Measurements from ENCODE around the gene SPEF2. TPM values are rescaled to one million over a fixed set of nuclear protein-coding genes. Genes with fewer than 3 reads are reported as not detected.

The SPEF2 gene
- polyA plus RNA-seq, 2 donors = 0.69 to 1.4 TPM

- Histone ChIP-seq H3K27me3 (ENCODE audit: control insufficient read depth in 1 of 2, insufficient read depth in 2 of 2, low read length in 2 of 2) (no peaks in the 10 kb centered on the region), H3K27ac (ENCODE audit: low read depth in 2 of 2, low read length in 1 of 2) (no peak overlapping the region), H3K9me3 (ENCODE audit: control insufficient read depth in 2 of 2, insufficient read depth in 1 of 2, low read depth in 1 of 2, low read length in 1 of 2) (no peaks in the 10 kb centered on the region), H3K4me1 (ENCODE audit: control insufficient read depth in 2 of 2, insufficient read depth in 2 of 2, low read length in 1 of 2) (no peaks in the 10 kb centered on the region), H3K4me3 (ENCODE audit: low read depth in 1 of 2, low read length in 2 of 2) (no peak overlapping the region), H3K36me3 (ENCODE audit: control insufficient read depth in 2 of 2, insufficient read depth in 2 of 2, low read length in 1 of 2) (no peaks in the 10 kb centered on the region)
- 98 to 100% methylated on average over 1 of the region's 1 CpG for WGBS, 2 donors
Measured at GRCh38 chr5:35783551-35783950, 165.9 kb downstream of the SPEF2 start.

- 89 to 93% methylated on average over 4 of the region's 4 CpGs for WGBS, 2 donors
- Histone ChIP-seq H3K4me1 (ENCODE audit: control insufficient read depth in 2 of 2, insufficient read depth in 2 of 2, low read length in 1 of 2) (no peaks in the 10 kb centered on the region), H3K9me3 (ENCODE audit: control insufficient read depth in 2 of 2, insufficient read depth in 1 of 2, low read depth in 1 of 2, low read length in 1 of 2) (no peaks in the 10 kb centered on the region), H3K36me3 (ENCODE audit: control insufficient read depth in 2 of 2, insufficient read depth in 2 of 2, low read length in 1 of 2) (no peaks in the 10 kb centered on the region), H3K27ac (ENCODE audit: low read depth in 2 of 2, low read length in 1 of 2) (no peak overlapping the region), H3K27me3 (ENCODE audit: control insufficient read depth in 1 of 2, insufficient read depth in 2 of 2, low read length in 2 of 2) (no peaks in the 10 kb centered on the region), H3K4me3 (ENCODE audit: low read depth in 1 of 2, low read length in 2 of 2) (no peak overlapping the region)
Measured at GRCh38 chr5:35785601-35786085, 168.0 kb downstream of the SPEF2 start.

GRCh38 chr5:35788724-35789123 lies 171.1 kb downstream of the SPEF2 start:
- H3K27ac ChIP-seq (ENCODE audit: low read depth in 2 of 2, low read length in 1 of 2) = no peak overlapping the region

GRCh38 chr5:35789732-35790456 lies 172.2 kb downstream of the SPEF2 start:
- H3K36me3 ChIP-seq (ENCODE audit: control insufficient read depth in 2 of 2, insufficient read depth in 2 of 2, low read length in 1 of 2) = no peaks in the 10 kb centered on the region
- no peaks in the 10 kb centered on the region for H3K4me1 ChIP-seq (ENCODE audit: control insufficient read depth in 2 of 2, insufficient read depth in 2 of 2, low read length in 1 of 2)
- no peak overlapping the region for H3K4me3 ChIP-seq (ENCODE audit: low read depth in 1 of 2, low read length in 2 of 2)
- H3K27me3 ChIP-seq (ENCODE audit: control insufficient read depth in 1 of 2, insufficient read depth in 2 of 2, low read length in 2 of 2) = no peaks in the 10 kb centered on the region
- no peak overlapping the region for H3K27ac ChIP-seq (ENCODE audit: low read depth in 2 of 2, low read length in 1 of 2)
- 73 to 76% methylated on average over 4 of the region's 4 CpGs for WGBS, 2 donors
- no peaks in the 10 kb centered on the region for H3K9me3 ChIP-seq (ENCODE audit: control insufficient read depth in 2 of 2, insufficient read depth in 1 of 2, low read depth in 1 of 2, low read length in 1 of 2)

More at GRCh38 chr5:35788724-35789123, 171.1 kb downstream of the SPEF2 start:
- H3K4me1 ChIP-seq (ENCODE audit: control insufficient read depth in 2 of 2, insufficient read depth in 2 of 2, low read length in 1 of 2) = no peaks in the 10 kb centered on the region
- H3K27me3 ChIP-seq (ENCODE audit: control insufficient read depth in 1 of 2, insufficient read depth in 2 of 2, low read length in 2 of 2) = no peaks in the 10 kb centered on the region
- WGBS, 2 donors = 74 to 83% methylated on average over 4 of the region's 4 CpGs
- H3K9me3 ChIP-seq (ENCODE audit: control insufficient read depth in 2 of 2, insufficient read depth in 1 of 2, low read depth in 1 of 2, low read length in 1 of 2) = no peaks in the 10 kb centered on the region
- H3K4me3 ChIP-seq (ENCODE audit: low read depth in 1 of 2, low read length in 2 of 2) = no peak overlapping the region
- H3K36me3 ChIP-seq (ENCODE audit: control insufficient read depth in 2 of 2, insufficient read depth in 2 of 2, low read length in 1 of 2) = no peaks in the 10 kb centered on the region

- Histone ChIP-seq H3K9me3 (ENCODE audit: control insufficient read depth in 2 of 2, insufficient read depth in 1 of 2, low read depth in 1 of 2, low read length in 1 of 2) (no peaks in the 10 kb centered on the region), H3K4me3 (ENCODE audit: low read depth in 1 of 2, low read length in 2 of 2) (no peak overlapping the region), H3K27me3 (ENCODE audit: control insufficient read depth in 1 of 2, insufficient read depth in 2 of 2, low read length in 2 of 2) (no peaks in the 10 kb centered on the region), H3K36me3 (ENCODE audit: control insufficient read depth in 2 of 2, insufficient read depth in 2 of 2, low read length in 1 of 2) (no peaks in the 10 kb centered on the region), H3K4me1 (ENCODE audit: control insufficient read depth in 2 of 2, insufficient read depth in 2 of 2, low read length in 1 of 2) (no peaks in the 10 kb centered on the region), H3K27ac (ENCODE audit: low read depth in 2 of 2, low read length in 1 of 2) (no peak overlapping the region)
- WGBS, 2 donors = 88 to 95% methylated on average over 1 of the region's 1 CpG
Measured at GRCh38 chr5:35790457-35790822, 172.8 kb downstream of the SPEF2 start.

GRCh38 chr5:35794328-35794619 lies 176.6 kb downstream of the SPEF2 start:
- no peaks in the 10 kb centered on the region for H3K4me1 ChIP-seq (ENCODE audit: control insufficient read depth in 2 of 2, insufficient read depth in 2 of 2, low read length in 1 of 2)

GRCh38 chr5:35794684-35795375 lies 177.2 kb downstream of the SPEF2 start:
- peaks cover 0 to 3% of the 10 kb centered on the region in 2 donors for H3K9me3 ChIP-seq (ENCODE audit: control insufficient read depth in 2 of 2, insufficient read depth in 1 of 2, low read depth in 1 of 2, low read length in 1 of 2)
- no peaks in the 10 kb centered on the region for H3K4me1 ChIP-seq (ENCODE audit: control insufficient read depth in 2 of 2, insufficient read depth in 2 of 2, low read length in 1 of 2)
- no peaks in the 10 kb centered on the region for H3K36me3 ChIP-seq (ENCODE audit: control insufficient read depth in 2 of 2, insufficient read depth in 2 of 2, low read length in 1 of 2)
- H3K27ac ChIP-seq (ENCODE audit: low read depth in 2 of 2, low read length in 1 of 2) = no peak overlapping the region
- H3K27me3 ChIP-seq (ENCODE audit: control insufficient read depth in 1 of 2, insufficient read depth in 2 of 2, low read length in 2 of 2) = no peaks in the 10 kb centered on the region
- H3K4me3 ChIP-seq (ENCODE audit: low read depth in 1 of 2, low read length in 2 of 2) = no peak overlapping the region
- 81 to 82% methylated on average over 8 of the region's 8 CpGs for WGBS, 2 donors

More at GRCh38 chr5:35794328-35794619, 176.6 kb downstream of the SPEF2 start:
- Histone ChIP-seq H3K36me3 (ENCODE audit: control insufficient read depth in 2 of 2, insufficient read depth in 2 of 2, low read length in 1 of 2) (no peaks in the 10 kb centered on the region), H3K9me3 (ENCODE audit: control insufficient read depth in 2 of 2, insufficient read depth in 1 of 2, low read depth in 1 of 2, low read length in 1 of 2) (peaks cover 0 to 3% of the 10 kb centered on the region in 2 donors), H3K27ac (ENCODE audit: low read depth in 2 of 2, low read length in 1 of 2) (no peak overlapping the region), H3K4me3 (ENCODE audit: low read depth in 1 of 2, low read length in 2 of 2) (no peak overlapping the region), H3K27me3 (ENCODE audit: control insufficient read depth in 1 of 2, insufficient read depth in 2 of 2, low read length in 2 of 2) (no peaks in the 10 kb centered on the region)

- H3K36me3 ChIP-seq (ENCODE audit: control insufficient read depth in 2 of 2, insufficient read depth in 2 of 2, low read length in 1 of 2) = no peaks in the 10 kb centered on the region
- H3K4me3 ChIP-seq (ENCODE audit: low read depth in 1 of 2, low read length in 2 of 2) = no peak overlapping the region
Measured at GRCh38 chr5:35799181-35799580, 181.5 kb downstream of the SPEF2 start.

GRCh38 chr5:35799753-35800152 lies 182.1 kb downstream of the SPEF2 start:
- Histone ChIP-seq H3K4me1 (ENCODE audit: control insufficient read depth in 2 of 2, insufficient read depth in 2 of 2, low read length in 1 of 2) (peaks cover 0 to 5% of the 10 kb centered on the region in 2 donors), H3K4me3 (ENCODE audit: low read depth in 1 of 2, low read length in 2 of 2) (no peak overlapping the region), H3K27me3 (ENCODE audit: control insufficient read depth in 1 of 2, insufficient read depth in 2 of 2, low read length in 2 of 2) (no peaks in the 10 kb centered on the region), H3K9me3 (ENCODE audit: control insufficient read depth in 2 of 2, insufficient read depth in 1 of 2, low read depth in 1 of 2, low read length in 1 of 2) (peaks cover 0 to 3% of the 10 kb centered on the region in 2 donors), H3K27ac (ENCODE audit: low read depth in 2 of 2, low read length in 1 of 2) (no peak overlapping the region), H3K36me3 (ENCODE audit: control insufficient read depth in 2 of 2, insufficient read depth in 2 of 2, low read length in 1 of 2) (no peaks in the 10 kb centered on the region)
- 76 to 90% methylated on average over 1 of the region's 1 CpG for WGBS, 2 donors

More at GRCh38 chr5:35799181-35799580, 181.5 kb downstream of the SPEF2 start:
- Histone ChIP-seq H3K9me3 (ENCODE audit: control insufficient read depth in 2 of 2, insufficient read depth in 1 of 2, low read depth in 1 of 2, low read length in 1 of 2) (peaks cover 0 to 3% of the 10 kb centered on the region in 2 donors), H3K27ac (ENCODE audit: low read depth in 2 of 2, low read length in 1 of 2) (no peak overlapping the region), H3K4me1 (ENCODE audit: control insufficient read depth in 2 of 2, insufficient read depth in 2 of 2, low read length in 1 of 2) (peaks cover 0 to 5% of the 10 kb centered on the region in 2 donors), H3K27me3 (ENCODE audit: control insufficient read depth in 1 of 2, insufficient read depth in 2 of 2, low read length in 2 of 2) (no peaks in the 10 kb centered on the region)
